H9 (cell line): ENCODE measurements around the gene TNFAIP2. TPM values are rescaled to one million over a fixed set of nuclear protein-coding genes. Genes with fewer than 3 reads are reported as not detected.

ENCODE experiments used
- DNase-seq: peaks from one replicate; pipeline ENCODE4 v3.0.0-alpha.2; 2017
- H2AFZ ChIP-seq: one replicate; pipeline ENCODE4 v1.6.1; 2013; ENCODE audit warnings: mild to moderate bottlenecking, low read length, control low read depth, moderate library complexity
- H2AK5ac ChIP-seq: 2 replicates; pipeline ENCODE4 v1.6.1; 2013; ENCODE audit warnings: low read length, control low read depth, mixed read lengths; ENCODE audit not compliant: insufficient read length
- H2BK120ac ChIP-seq: one replicate; pipeline ENCODE4 v1.6.1; 2013; ENCODE audit warnings: low read depth, mild to moderate bottlenecking, low read length, control low read depth, inconsistent platforms; ENCODE audit not compliant: poor library complexity, severe bottlenecking
- H2BK12ac ChIP-seq: 2 replicates; pipeline ENCODE4 v1.6.1; 2013; ENCODE audit warnings: low read length, control low read depth, mixed read lengths, low read depth; ENCODE audit not compliant: insufficient read length
- H2BK15ac ChIP-seq: 2 replicates; pipeline ENCODE4 v1.6.1; 2013; ENCODE audit warnings: low read depth, low read length, control low read depth
- H2BK20ac ChIP-seq: one replicate; pipeline ENCODE4 v1.6.1; 2013; ENCODE audit warnings: low read depth, mild to moderate bottlenecking, low read length, control low read depth, inconsistent platforms; ENCODE audit not compliant: poor library complexity, severe bottlenecking
- H2BK5ac ChIP-seq: 2 replicates; pipeline ENCODE4 v1.6.1; 2013; ENCODE audit warnings: low read length, control low read depth, mixed read lengths; ENCODE audit not compliant: insufficient read length
- H3K14ac ChIP-seq: 2 replicates; pipeline ENCODE4 v1.6.1; 2013; ENCODE audit warnings: low read length, control low read depth; ENCODE audit not compliant: insufficient read depth
- H3K18ac ChIP-seq: 2 replicates; pipeline ENCODE4 v1.6.1; 2013; ENCODE audit warnings: low read depth, mild to moderate bottlenecking, mixed read lengths, low read length, control low read depth; ENCODE audit not compliant: insufficient read length
- H3K23ac ChIP-seq: 2 replicates; pipeline ENCODE4 v1.6.1; 2013; ENCODE audit warnings: low read length, control low read depth, mixed read lengths, low read depth; ENCODE audit not compliant: insufficient read length
- H3K23me2 ChIP-seq: 2 replicates; pipeline ENCODE4 v1.6.1; 2013; ENCODE audit warnings: low read depth, mild to moderate bottlenecking, mixed read lengths, low read length, control low read depth; ENCODE audit not compliant: insufficient read length, poor library complexity, severe bottlenecking
- H3K27ac ChIP-seq: 2 replicates; pipeline ENCODE4 v1.5.1; 2013; ENCODE audit warnings: low read length, control low read depth, mixed read lengths, low read depth; ENCODE audit not compliant: insufficient read length
- H3K27me3 ChIP-seq: 2 replicates; pipeline ENCODE4 v1.6.1; 2013; ENCODE audit warnings: low read length, control low read depth, inconsistent platforms; ENCODE audit not compliant: insufficient read depth
- H3K4ac ChIP-seq: 2 replicates; pipeline ENCODE4 v1.6.1; 2013; ENCODE audit warnings: low read depth, mild to moderate bottlenecking, control low read depth, inconsistent platforms, low read length, moderate library complexity
- H3K4me1 ChIP-seq: 2 replicates; pipeline ENCODE4 v1.6.1; 2013; ENCODE audit warnings: low read length, control low read depth, inconsistent platforms; ENCODE audit not compliant: insufficient read depth
- H3K4me2 ChIP-seq: 2 replicates; pipeline ENCODE4 v1.6.1; 2013; ENCODE audit warnings: low read length, control low read depth, mixed read lengths; ENCODE audit not compliant: insufficient read length, insufficient read depth
- H3K56ac ChIP-seq: 2 replicates; pipeline ENCODE4 v1.6.1; 2013; ENCODE audit warnings: low read depth, mild to moderate bottlenecking, mixed read lengths, low read length, control low read depth; ENCODE audit not compliant: insufficient read length
- H3K79me1 ChIP-seq: 2 replicates; pipeline ENCODE4 v1.6.1; 2013; ENCODE audit warnings: low read depth, mild to moderate bottlenecking, moderate library complexity, low read length, control low read depth, inconsistent platforms; ENCODE audit not compliant: insufficient read depth, poor library complexity, severe bottlenecking
- H3K79me2 ChIP-seq: 2 replicates; pipeline ENCODE4 v1.6.1; 2013; ENCODE audit warnings: low read length, control low read depth, inconsistent platforms; ENCODE audit not compliant: insufficient read depth
- H3K9ac ChIP-seq: 2 replicates; pipeline ENCODE4 v1.6.1; 2013; ENCODE audit warnings: low read length, control low read depth, mixed read lengths; ENCODE audit not compliant: insufficient read length; ENCODE audit errors: extremely low read depth
- H3K9me3 ChIP-seq: one replicate; pipeline ENCODE4 v1.6.1; 2013; ENCODE audit warnings: low read depth, low read length, inconsistent platforms; ENCODE audit not compliant: control insufficient read depth
- H3T11ph ChIP-seq: one replicate; pipeline ENCODE4 v1.6.1; 2013; ENCODE audit warnings: mild to moderate bottlenecking, low read length, control low read depth, inconsistent platforms
- H4K20me1 ChIP-seq: one replicate; pipeline ENCODE4 v1.6.1; 2013; ENCODE audit not compliant: control insufficient read depth, insufficient read length, insufficient read depth
- H4K5ac ChIP-seq: 2 replicates; pipeline ENCODE4 v1.6.1; 2013; ENCODE audit warnings: low read depth, mild to moderate bottlenecking, mixed read lengths, low read length, control low read depth; ENCODE audit not compliant: insufficient read length
- H4K8ac ChIP-seq: replicated peaks from 2 replicates; pipeline ENCODE4 v1.6.1; 2013; ENCODE audit warnings: low read length, control low read depth, mixed read lengths, low read depth; ENCODE audit not compliant: insufficient read length
- H4K91ac ChIP-seq: 2 replicates; pipeline ENCODE4 v1.6.1; 2013; ENCODE audit warnings: low read depth, mild to moderate bottlenecking, moderate library complexity, mixed read lengths, low read length, control low read depth; ENCODE audit not compliant: insufficient read length
- H3K27ac Mint-ChIP-seq, 3 experiments: 2 replicates in 2 of 3; 3 replicates in 1 of 3; pipeline ENCODE4 v1.8.0; 2020 to 2021; ENCODE audit warnings: mixed read lengths in 3 of 3, mild to moderate bottlenecking in 1 of 3, moderate library complexity in 1 of 3
- H3K27me3 Mint-ChIP-seq: 2 replicates; pipeline ENCODE4 v1.8.0; 2021; ENCODE audit warnings: low read depth, mild to moderate bottlenecking, moderate library complexity, mixed read lengths
- H3K36me3 Mint-ChIP-seq, 3 experiments: 2 replicates in 2 of 3; 3 replicates in 1 of 3; pipeline ENCODE4 v1.8.0; 2020 to 2021; ENCODE audit warnings: low read depth in 3 of 3, mixed read lengths in 3 of 3; ENCODE audit not compliant: insufficient read depth in 1 of 3
- H3K4me1 Mint-ChIP-seq, 2 experiments: 2 replicates each; pipeline ENCODE4 v1.8.0; 2020; ENCODE audit warnings: mixed read lengths in 2 of 2
- H3K4me3 Mint-ChIP-seq, 2 experiments: 2 replicates in 1 of 2; 3 replicates in 1 of 2; pipeline ENCODE4 v1.8.0; 2020 to 2021; ENCODE audit warnings: mild to moderate bottlenecking in 2 of 2, mixed read lengths in 2 of 2, moderate library complexity in 1 of 2
- H3K9me3 Mint-ChIP-seq, 2 experiments: 2 replicates in 1 of 2; 3 replicates in 1 of 2; pipeline ENCODE4 v1.8.0; 2020; ENCODE audit warnings: mild to moderate bottlenecking in 2 of 2, mixed read lengths in 2 of 2, moderate library complexity in 1 of 2
- CTCF ChIP-seq: fragments of 200-600 bp; sonication (generic); conservative IDR thresholded peaks from 3 replicates; pipeline ENCODE4 v1.8.0; 2021; ENCODE audit warnings: antibody characterized with exemption, mild to moderate bottlenecking
- WGBS: extraction: QIAGEN DNeasy Blood & Tissue Kit; methylation state at CpG from one replicate; pipeline ENCODE4 v1.1.7; 2013; ENCODE audit warnings: missing lambda C conversion rate, low lambda C conversion rate, mixed read lengths; ENCODE audit not compliant: insufficient read length; ENCODE audit errors: extremely low coverage; 5-methylcytosine and 5-hydroxymethylcytosine counted together
- total RNA-seq: library from RNA; stranded (reverse); gene quantifications from 2 replicates; pipeline ENCODE4 v1.2.1, GENCODE V29; 2021

The TNFAIP2 gene
- total RNA-seq, 1 experiment from 2014 or later, result 29.3 TPM

- H2BK15ac ChIP-seq, result no peak overlapping the region
- H3K4me2 ChIP-seq, result no peak overlapping the region
- H4K91ac ChIP-seq, result no peak overlapping the region
- no peak overlapping the region for H3K9ac ChIP-seq
- H2BK12ac ChIP-seq, result no peak overlapping the region
- no peak overlapping the region for H4K5ac ChIP-seq
- no peaks in the 10 kb centered on the region for H4K20me1 ChIP-seq
- H3K23me2 ChIP-seq, result no peaks in the 10 kb centered on the region
- no peak overlapping the region for H3T11ph ChIP-seq
- H3K79me2 ChIP-seq, result no peaks in the 10 kb centered on the region
- no peak overlapping the region for H3K56ac ChIP-seq
- H2AK5ac ChIP-seq, result no peak overlapping the region
- no peaks in the 10 kb centered on the region for H3K79me1 ChIP-seq
- no peak overlapping the region for H3K14ac ChIP-seq
- no peak overlapping the region for H3K23ac ChIP-seq
- Mint-ChIP-seq H3K27me3 (peaks cover 4% of the 10 kb centered on the region), H3K36me3 (no peaks in the 10 kb centered on the region), H3K4me3 (no peak overlapping the region), H3K4me1 (peaks cover 11 to 18% of the 10 kb centered on the region in 2 experiments), H3K9me3 (no peaks in the 10 kb centered on the region), H3K27ac (no peak overlapping the region)
- no peak overlapping the region for H3K27ac ChIP-seq
- H3K4me1 ChIP-seq, result peaks cover 4% of the 10 kb centered on the region; the same call in 1 of the 2 replicates
- H2AFZ ChIP-seq, result no peak overlapping the region
- no peak overlapping the region for H3K18ac ChIP-seq
- TF ChIP-seq CTCF, result no peak
- no peaks in the 10 kb centered on the region for H3K9me3 ChIP-seq
- H4K8ac ChIP-seq, result no peak overlapping the region
- H2BK5ac ChIP-seq, result no peak overlapping the region
- H3K4ac ChIP-seq, result no peak overlapping the region
- WGBS, result no CpG with 5 or more reads among the region's 10 CpGs
- no peaks in the 10 kb centered on the region for H3K27me3 ChIP-seq
- DNase-seq, result no peak
- H2BK120ac ChIP-seq, result no peak overlapping the region
- no peak overlapping the region for H2BK20ac ChIP-seq
Measured at GRCh38 chr14:103118018-103118662, 5.1 kb upstream of the TNFAIP2 start.
